Suppressor macrophage treated with lipopolysaccharide for 1 hour (primary cell): ENCODE results near the gene KCNJ12.

Experiments
- DNase-seq, 3 donors: peaks; one replicate each; pipeline ENCODE4 v3.0.0-alpha.2; 2020 to 2022

The KCNJ12 gene

GRCh38 chr17:21368545-21369246, 7.5 kb upstream of the KCNJ12 start:
- peak in 1 of 3 donors; percentile 6 for DNase-seq

- DNase-seq, result no peak
Measured at GRCh38 chr17:21369395-21369794, 6.8 kb upstream of the KCNJ12 start.

DNA sequence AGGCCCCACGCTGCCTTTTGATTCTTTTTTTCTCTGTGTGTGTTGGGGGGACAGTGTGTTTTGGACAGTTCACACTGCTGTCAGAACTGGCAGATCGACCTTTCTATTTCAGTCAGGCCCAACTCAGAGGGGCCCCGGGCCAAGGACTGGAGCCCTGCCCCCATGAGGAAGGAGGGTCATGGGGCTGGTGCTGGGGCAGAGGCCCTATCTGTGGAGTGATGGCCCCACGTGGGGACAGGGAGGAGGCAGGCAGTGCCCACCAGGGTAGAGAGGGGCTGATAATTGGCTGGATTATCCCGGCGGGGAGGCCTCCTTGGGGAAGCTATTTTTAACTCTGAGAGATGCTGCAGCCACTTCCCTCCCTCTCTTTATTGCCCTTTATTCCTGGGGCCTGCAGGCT, 5.7 kb upstream of the KCNJ12 start:
- DNase-seq, result no peak

GRCh38 chr17:21371511-21372081, 4.6 kb upstream of the KCNJ12 start:
- no peak for DNase-seq

DNA sequence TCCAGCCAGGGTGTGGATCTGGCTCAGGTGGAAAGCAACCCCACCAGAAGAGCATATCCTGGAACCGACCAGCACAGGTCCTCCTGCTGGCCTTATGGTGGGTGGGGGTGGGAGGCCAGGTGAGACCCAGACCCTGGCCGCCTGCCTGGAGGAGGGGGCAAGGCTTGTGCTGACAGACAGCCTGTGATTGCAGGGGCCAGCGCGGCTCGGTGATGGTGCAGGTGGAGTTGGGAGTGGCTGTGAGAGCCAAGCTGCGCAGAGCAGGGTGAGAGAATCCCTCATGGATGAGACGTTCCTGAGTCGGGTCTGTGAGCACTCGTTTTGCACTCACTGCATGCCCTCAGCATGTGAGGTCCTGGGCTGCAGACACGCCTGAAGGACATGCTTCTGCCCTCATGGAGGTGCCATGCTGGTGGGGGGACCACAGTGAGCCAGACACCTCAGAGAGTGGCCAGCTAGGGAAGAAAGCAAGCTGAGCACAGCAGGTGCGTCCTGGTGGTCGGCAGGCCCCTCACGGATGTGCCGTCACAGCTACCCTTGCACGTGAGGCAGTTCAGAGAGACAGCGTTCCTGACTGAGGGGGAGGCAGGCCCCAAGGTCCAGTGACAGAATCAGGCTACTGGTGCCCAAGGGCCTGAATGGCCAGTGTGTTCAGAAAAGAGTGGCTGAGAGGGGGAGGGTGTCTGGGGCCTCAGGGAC, 3.8 kb upstream of the KCNJ12 start:
- DNase-seq, result no peak

DNA sequence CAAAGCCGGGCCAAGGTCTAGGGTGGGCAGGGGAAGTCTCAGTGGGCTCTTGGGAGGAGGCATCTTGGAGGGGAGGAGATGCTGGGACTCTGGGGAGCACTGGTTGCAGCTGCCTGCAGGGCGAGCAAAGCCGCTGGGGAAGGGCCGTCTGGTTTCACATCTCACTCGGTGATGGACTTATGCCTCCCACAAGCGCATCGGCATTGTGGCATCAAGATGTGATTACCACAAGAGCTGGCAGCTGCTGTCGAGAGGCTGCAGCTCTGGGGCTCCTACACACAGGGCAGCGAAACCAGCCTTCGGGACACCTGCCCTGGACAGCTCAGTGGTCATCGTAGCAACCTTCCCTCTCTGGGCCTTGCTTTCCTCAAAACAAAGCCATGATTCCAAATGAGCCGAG, 3.1 kb upstream of the KCNJ12 start:
- no peak for DNase-seq

DNA sequence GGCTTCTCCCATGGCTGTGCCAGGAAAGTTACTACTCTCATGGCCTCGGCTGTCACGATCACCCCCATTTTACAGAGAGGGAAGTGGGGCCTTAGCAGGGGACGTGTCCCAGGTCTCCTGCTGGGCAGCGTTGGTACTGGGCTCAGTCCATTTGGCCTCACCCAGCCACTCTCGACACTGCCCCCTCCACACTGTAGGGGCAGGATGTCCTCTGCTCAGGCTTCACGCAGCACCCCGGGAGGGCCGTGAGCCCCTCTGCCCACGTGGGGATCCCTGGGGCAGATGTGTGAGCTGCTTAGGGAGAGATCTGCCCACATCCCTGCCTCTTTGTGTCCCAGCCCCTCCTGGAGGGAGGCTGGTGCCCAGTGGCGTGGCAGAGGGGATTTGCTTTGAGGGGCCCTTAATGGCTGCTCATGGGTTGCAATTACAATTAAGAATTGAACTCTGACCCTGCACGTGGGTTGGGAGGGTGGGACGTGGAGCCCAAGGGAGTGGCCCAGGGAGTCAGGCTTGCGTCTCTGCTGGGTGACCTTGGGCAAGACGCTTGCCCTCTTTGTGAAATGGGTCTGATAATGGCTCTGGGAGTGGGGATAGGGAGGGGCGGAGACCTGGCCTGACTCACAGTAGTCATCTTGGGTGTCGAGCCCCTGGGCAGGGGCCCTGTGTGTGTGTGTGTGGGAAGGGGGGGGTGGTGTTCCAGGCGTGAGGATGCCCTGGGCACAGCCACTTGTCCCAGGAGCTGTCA, 2.3 kb upstream of the KCNJ12 start:
- DNase-seq, result no peak

GRCh38 chr17:21374441-21375161, 1.6 kb upstream of the KCNJ12 start:
- peak in 1 of 3 donors; percentile 12 for DNase-seq

- no peak for DNase-seq
Measured at GRCh38 chr17:21375162-21375560, 996 bp upstream of the KCNJ12 start.

DNA sequence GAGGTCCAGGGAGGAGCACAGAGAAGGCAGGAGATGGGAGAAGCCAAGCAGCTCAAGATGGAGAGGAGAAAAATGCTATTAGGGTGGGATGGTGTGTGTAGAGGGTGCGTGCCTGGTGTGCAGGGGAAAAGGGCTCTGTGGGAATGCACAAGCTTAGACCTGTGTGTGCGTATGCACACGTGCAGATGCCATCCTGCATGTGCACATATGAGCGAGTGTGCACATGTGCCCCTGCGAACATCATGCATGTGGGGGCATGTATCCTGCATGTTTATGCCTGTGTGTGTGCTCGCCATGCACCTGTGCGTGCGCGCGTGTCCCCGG, 438 bp upstream of the KCNJ12 start:
- DNase-seq, result no peak

GRCh38 chr17:21376759-21377690, 868 bp downstream of the KCNJ12 start:
- peak; percentile 28 to 62 (median 44) for DNase-seq

GRCh38 chr17:21377705-21378396, 1.7 kb downstream of the KCNJ12 start:
- no peak for DNase-seq

DNA sequence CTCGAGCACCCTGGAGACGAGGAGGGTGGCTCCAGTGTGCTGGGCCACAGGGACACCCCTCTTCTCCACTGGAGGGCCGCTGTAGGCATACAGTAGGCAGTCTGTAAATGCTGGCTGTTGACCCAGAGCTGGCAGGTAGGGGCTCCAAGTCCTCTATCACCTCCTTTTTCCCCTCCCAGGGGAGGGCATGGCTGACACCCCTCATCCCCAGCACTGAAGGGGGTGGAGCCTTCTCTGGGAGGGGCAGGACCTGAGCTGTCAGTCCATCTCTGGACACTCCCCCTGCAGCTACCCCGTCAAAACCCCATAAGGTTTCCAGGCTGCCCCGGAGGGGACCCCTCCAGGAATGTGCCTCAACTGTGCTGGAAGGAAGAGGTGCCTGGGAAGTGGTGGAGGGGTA, 2.4 kb downstream of the KCNJ12 start:
- no peak for DNase-seq

DNA sequence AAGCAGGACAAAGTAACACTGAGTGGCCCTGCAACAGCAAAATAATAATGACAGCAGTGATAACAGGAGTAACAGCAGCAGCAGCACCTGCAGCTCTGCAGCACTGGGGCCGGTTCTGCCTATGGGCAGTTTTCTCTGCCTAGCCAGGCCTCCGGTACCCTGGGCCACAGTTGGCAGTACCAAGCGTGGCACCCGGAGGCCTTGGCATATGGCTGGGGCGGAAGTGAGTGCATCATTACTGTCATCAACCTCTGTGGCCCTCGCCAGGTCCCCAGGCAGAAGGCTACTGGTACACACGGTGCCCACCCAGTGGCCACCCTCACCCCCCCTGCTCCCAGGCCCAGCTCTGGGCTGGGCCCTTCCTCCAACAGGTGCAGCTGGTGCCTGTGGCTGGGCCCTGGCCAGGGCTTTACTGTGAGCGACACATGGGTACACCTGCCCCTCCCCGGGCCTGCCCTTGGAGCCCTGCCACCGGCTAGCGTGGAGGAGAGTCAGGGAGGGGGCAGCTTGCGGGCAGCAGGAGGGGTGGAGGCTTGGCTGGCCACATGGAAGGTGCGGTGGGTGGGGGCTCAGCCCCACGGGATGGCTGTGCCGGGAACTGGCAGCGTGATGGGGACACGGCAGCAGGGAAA, 3.0 kb downstream of the KCNJ12 start:
- no peak for DNase-seq

- DNase-seq, result no peak
Measured at GRCh38 chr17:21380659-21381058, 4.5 kb downstream of the KCNJ12 start.

- DNase-seq, result no peak
Measured at GRCh38 chr17:21381076-21381706, 5.0 kb downstream of the KCNJ12 start.

- no peak for DNase-seq
Measured at GRCh38 chr17:21382560-21383495, 6.7 kb downstream of the KCNJ12 start.

- DNase-seq, result no peak
Measured at GRCh38 chr17:21385281-21385845, 9.2 kb downstream of the KCNJ12 start.

GRCh38 chr17:21387616-21388015, 11.5 kb downstream of the KCNJ12 start:
- DNase-seq, result no peak
